Parathyroid adenoma (tissue), 2 donors: ENCODE results near the gene GPC6.
A peak's percentile ranks its signal among the peaks of the same experiment; 100 is the strongest.

ENCODE experiments used
- H2AFZ ChIP-seq: fragments of 300-600 bp; sonication (generic); one replicate; pipeline ENCODE4 v1.7.0; 2017; ENCODE audit warnings: antibody characterized with exemption, mild to moderate bottlenecking
- H3K27ac ChIP-seq: fragments of 300-600 bp; sonication (generic); one replicate; pipeline ENCODE4 v1.7.0; 2017
- H3K27me3 ChIP-seq: fragments of 300-600 bp; sonication (generic); one replicate; pipeline ENCODE4 v1.7.0; 2017; ENCODE audit warnings: low read length; ENCODE audit not compliant: control insufficient read depth, insufficient read depth
- H3K36me3 ChIP-seq: fragments of 300-600 bp; sonication (generic); one replicate; pipeline ENCODE4 v1.7.0; 2017; ENCODE audit warnings: low read length; ENCODE audit not compliant: control insufficient read depth, insufficient read depth
- H3K4me1 ChIP-seq: fragments of 300-600 bp; sonication (generic); one replicate; pipeline ENCODE4 v1.7.0; 2017; ENCODE audit warnings: control low read depth
- H3K4me2 ChIP-seq: fragments of 300-600 bp; sonication (generic); one replicate; pipeline ENCODE4 v1.7.0; 2017; ENCODE audit warnings: low read length
- H3K4me3 ChIP-seq: fragments of 300-600 bp; sonication (generic); one replicate; pipeline ENCODE4 v1.7.0; 2017; ENCODE audit warnings: low read depth, low read length
- H3K79me2 ChIP-seq: fragments of 300-600 bp; sonication (generic); one replicate; pipeline ENCODE4 v1.7.0; 2017; ENCODE audit warnings: control low read depth
- H3K9ac ChIP-seq: fragments of 300-600 bp; sonication (generic); one replicate; pipeline ENCODE4 v1.7.0; 2017; ENCODE audit warnings: mild to moderate bottlenecking
- H3K9me3 ChIP-seq: fragments of 300-600 bp; sonication (generic); one replicate; pipeline ENCODE4 v1.7.0; 2017; ENCODE audit warnings: low read length; ENCODE audit not compliant: control insufficient read depth
- TF ChIP-seq, protein P1 (sequence below): fragments of 300-600 bp; sonication (generic); IDR thresholded peaks from one replicate; pipeline ENCODE4 v1.7.0; 2017; ENCODE audit warnings: antibody characterized with exemption, mild to moderate bottlenecking
- donor health status: primary hyperparathyroidism.

The GPC6 gene

GRCh38 chr13:94433055-94433961 is 1206.7 kb downstream of the GPC6 start:
- Histone ChIP-seq H3K4me2 (peak overlapping the region; percentile 17), H3K4me1 (no peaks in the 10 kb centered on the region), H3K79me2 (no peaks in the 10 kb centered on the region), H3K27me3 (no peaks in the 10 kb centered on the region), H3K9me3 (no peaks in the 10 kb centered on the region), H3K27ac (no peak overlapping the region), H3K9ac (no peak overlapping the region), H3K36me3 (no peaks in the 10 kb centered on the region), H3K4me3 (no peak overlapping the region), H2AFZ (peak overlapping the region; percentile 43)
- TF ChIP-seq, protein P1, sequence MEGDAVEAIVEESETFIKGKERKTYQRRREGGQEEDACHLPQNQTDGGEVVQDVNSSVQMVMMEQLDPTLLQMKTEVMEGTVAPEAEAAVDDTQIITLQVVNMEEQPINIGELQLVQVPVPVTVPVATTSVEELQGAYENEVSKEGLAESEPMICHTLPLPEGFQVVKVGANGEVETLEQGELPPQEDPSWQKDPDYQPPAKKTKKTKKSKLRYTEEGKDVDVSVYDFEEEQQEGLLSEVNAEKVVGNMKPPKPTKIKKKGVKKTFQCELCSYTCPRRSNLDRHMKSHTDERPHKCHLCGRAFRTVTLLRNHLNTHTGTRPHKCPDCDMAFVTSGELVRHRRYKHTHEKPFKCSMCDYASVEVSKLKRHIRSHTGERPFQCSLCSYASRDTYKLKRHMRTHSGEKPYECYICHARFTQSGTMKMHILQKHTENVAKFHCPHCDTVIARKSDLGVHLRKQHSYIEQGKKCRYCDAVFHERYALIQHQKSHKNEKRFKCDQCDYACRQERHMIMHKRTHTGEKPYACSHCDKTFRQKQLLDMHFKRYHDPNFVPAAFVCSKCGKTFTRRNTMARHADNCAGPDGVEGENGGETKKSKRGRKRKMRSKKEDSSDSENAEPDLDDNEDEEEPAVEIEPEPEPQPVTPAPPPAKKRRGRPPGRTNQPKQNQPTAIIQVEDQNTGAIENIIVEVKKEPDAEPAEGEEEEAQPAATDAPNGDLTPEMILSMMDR = no peak

GRCh38 chr13:94435604-94436226 is 1209.1 kb downstream of the GPC6 start:
- Histone ChIP-seq H3K9ac (no peak overlapping the region), H3K27ac (no peak overlapping the region), H3K27me3 (no peaks in the 10 kb centered on the region), H2AFZ (no peak overlapping the region), H3K4me3 (no peak overlapping the region), H3K79me2 (no peaks in the 10 kb centered on the region), H3K4me1 (no peaks in the 10 kb centered on the region), H3K4me2 (no peak overlapping the region), H3K36me3 (no peaks in the 10 kb centered on the region), H3K9me3 (no peaks in the 10 kb centered on the region)
- TF ChIP-seq, protein P1 = peak; percentile 38

- no peak overlapping the region for H3K4me3 ChIP-seq
- TF ChIP-seq, protein P1 = no peak
- no peak overlapping the region for H3K9ac ChIP-seq
- H2AFZ ChIP-seq = no peak overlapping the region
- H3K36me3 ChIP-seq = no peaks in the 10 kb centered on the region
- H3K4me1 ChIP-seq = no peaks in the 10 kb centered on the region
- no peaks in the 10 kb centered on the region for H3K79me2 ChIP-seq
- H3K4me2 ChIP-seq = no peak overlapping the region
- H3K27ac ChIP-seq = no peak overlapping the region
- H3K27me3 ChIP-seq = no peaks in the 10 kb centered on the region
- H3K9me3 ChIP-seq = no peaks in the 10 kb centered on the region
Measured at GRCh38 chr13:94444826-94445225, 1218.2 kb downstream of the GPC6 start.

DNA sequence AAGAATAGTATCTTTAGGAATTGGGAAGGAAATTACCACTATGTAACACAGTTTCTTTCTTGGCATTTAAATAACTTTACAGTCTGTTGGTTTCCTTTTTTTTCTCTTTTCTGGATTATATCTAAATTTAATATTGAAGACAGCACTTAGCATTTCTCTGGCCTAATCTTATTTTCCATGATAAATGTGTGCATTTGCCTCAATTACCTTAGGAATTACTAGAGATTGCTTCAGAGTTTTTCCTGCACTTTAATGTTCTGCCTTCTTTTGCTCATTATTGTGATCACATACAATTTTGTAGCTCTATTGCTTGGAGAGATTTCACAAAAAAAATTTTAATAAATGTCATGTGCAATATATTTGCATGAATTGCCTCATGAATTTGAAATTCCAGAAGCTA is 1227.7 kb downstream of the GPC6 start:
- H3K9me3 ChIP-seq = no peaks in the 10 kb centered on the region
- no peak overlapping the region for H3K4me2 ChIP-seq
- no peak overlapping the region for H3K27ac ChIP-seq
- H3K4me3 ChIP-seq = no peak overlapping the region
- TF ChIP-seq, protein P1 = no peak
- H3K36me3 ChIP-seq = no peaks in the 10 kb centered on the region
- no peaks in the 10 kb centered on the region for H3K79me2 ChIP-seq
- no peaks in the 10 kb centered on the region for H3K4me1 ChIP-seq
- H2AFZ ChIP-seq = no peak overlapping the region
- H3K9ac ChIP-seq = no peak overlapping the region
- no peaks in the 10 kb centered on the region for H3K27me3 ChIP-seq
